HG02943 (cell line): Measurements from ENCODE around the gene GSG1L.

Source experiments
- ATAC-seq: cut with Tn5 transposase; IDR thresholded peaks from one replicate; pipeline ENCODE4 v1.9.1; 2021; ENCODE audit warnings: mild to moderate bottlenecking, low read depth, moderate library complexity; ENCODE audit not compliant: unreplicated experiment

Gene GSG1L

DNA sequence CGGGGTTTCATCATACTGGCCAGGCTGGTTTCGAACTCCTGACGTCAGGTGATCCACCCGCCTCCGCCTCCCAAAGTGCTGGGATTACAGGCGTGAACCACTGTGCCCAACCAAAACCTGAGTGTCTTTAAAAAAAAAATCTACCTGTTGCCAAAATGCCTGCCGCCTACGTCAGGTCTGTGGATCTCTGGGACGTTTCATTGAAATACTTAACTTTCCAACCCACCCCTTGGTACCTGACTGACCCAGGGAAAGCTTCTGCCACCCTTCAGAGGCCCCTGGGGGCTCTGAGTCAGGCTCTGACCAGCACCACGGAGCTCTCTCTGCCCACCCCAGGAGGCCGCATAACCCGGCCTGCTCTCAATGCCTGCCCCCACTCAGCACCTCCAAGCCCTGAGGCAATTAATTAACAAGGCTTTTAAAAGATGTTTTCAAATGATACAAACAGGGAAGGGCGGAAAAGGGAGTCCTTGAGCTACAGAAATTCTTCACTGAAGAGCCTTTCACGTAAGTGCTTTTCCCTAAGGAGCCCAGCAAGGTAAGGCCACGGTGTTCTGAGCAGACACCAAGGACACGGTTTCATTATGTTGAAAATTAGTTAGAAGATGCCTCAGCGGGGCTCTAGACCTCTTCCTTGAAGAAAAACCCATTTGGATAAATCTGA lies 29.3 kb upstream of the GSG1L start:
- ATAC-seq = no peak

DNA sequence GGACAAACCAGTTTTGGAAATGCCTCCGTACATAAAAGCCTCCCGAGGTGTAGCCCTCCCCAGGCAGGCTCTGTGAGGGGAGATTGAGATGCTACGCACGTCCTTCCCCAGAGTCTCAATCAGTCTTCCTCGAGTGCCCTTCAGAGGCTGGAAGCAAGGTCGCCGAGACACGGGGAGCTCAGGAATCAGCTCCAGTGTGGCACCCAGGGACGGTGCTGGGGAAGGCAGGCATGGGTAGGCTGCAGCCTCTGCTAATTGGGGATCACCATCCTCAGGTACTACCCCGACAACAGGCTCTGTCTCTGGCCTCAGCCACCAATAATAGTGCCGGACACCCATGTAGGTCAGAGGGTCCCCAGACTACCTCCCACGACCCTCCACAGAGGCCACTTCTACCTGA lies 28.1 kb upstream of the GSG1L start:
- no peak for ATAC-seq

DNA sequence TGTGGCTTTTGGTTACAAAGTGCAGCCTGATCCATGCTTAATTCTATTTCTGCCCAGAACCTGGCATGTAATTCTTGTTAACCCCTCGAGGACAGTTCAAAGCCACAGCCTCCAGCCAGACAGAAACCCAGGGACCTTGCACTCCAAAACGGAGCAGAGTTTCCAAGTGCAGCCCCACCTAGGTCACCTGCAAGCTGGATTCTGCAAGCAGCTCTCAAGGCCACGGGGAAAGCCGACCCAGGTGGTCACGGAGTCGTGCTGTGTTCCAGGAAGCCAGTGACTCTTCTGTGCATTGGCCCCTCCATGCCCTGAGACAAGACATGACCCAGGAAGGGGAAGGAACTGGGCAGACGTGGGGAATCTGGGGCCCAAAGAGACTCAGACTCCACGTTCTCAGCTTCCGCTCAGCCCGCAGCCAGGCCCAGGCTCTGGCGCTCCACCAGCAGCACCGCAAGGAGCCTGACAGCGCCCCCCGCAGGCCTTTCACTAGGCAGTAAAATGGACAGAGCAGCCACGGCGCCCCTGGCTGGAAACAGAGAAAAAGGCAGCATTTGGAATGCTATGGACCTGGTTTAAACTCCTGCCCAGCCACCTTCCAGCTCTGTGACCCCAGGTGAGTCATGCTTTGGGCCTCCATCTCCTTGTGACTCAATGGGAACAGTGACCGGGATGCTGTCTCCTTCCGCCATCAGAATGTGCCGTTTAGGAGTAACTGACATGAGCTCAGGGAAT lies 27.3 kb upstream of the GSG1L start:
- no peak for ATAC-seq

- ATAC-seq = no peak
Measured at GRCh38 chr16:28089992-28090365, 26.5 kb upstream of the GSG1L start.

DNA sequence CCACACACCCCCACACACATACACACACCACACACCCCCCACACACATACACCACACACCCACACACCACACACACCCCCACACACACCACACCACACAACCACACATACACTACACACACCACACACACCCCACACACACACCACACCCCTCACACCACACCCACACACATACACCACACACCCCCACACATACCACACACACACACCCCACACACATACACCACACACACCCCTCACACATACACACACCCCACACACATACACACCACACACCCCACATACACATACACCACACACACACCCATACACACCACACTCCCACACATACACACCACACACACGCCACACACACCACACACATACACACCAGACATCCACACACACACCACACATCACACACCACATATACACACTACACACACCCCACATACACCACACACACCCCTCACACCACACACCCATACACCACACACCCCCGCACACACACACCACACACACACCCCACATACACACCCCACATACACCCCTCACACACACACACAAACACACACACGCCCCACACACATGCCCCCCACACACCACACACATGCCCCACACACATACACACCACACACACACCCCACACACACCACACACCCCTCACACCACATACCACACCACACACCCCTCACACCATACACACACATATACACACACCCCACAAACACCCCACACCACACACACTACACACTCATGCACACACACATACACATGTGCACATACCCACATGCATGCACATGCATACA lies 25.9 kb upstream of the GSG1L start:
- ATAC-seq = no peak

GRCh38 chr16:28087675-28088300 lies 24.3 kb upstream of the GSG1L start:
- no peak for ATAC-seq

DNA sequence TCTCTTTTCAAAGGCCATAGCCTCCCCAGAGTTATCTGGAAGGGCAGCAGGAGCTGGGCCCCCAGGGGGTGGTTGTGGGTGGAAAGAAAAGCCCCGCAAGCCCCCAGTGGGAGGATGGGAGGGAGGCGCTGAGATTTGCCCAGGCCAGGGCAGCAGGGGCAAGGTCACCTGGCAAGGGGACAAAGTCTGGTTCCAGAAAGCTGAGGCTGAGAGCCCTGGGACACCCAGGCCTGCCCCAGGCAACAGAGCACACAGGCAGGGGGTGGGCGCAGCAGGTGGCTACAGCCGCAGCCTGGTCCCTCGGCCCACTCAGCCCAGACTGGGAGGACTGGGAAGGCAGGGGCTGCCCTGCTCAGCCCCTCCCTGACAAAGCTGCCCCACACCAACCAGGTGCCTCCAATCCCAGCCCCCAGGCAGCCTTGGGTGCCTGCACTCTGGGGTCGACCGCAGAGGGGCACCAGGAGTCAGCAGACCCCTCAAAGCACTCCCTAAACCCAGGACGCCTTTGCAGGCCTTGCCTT lies 23.7 kb upstream of the GSG1L start:
- no peak for ATAC-seq

- no peak for ATAC-seq
Measured at GRCh38 chr16:28086186-28087139, 22.9 kb upstream of the GSG1L start.

- ATAC-seq = no peak
Measured at GRCh38 chr16:28085389-28086171, 22.1 kb upstream of the GSG1L start.

DNA sequence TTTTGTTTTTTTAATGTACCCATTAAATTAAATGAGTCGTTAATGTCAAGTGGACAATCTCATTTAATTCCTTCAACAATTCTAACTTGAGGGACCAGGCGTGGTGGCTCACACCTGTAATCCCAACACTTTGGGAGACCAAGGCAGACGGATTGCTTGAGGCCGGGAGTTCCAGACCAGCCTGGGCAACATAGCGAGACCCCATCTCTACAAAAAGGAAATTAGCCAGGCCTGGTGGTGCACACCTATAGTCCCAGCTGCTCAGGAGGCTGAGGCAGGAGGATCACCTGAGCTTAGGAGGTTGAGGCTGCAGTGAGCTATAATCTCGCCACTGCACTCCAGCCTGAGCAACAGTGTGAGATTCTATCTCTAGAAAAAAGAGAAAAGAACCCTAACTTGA lies 20.7 kb upstream of the GSG1L start:
- no peak for ATAC-seq

DNA sequence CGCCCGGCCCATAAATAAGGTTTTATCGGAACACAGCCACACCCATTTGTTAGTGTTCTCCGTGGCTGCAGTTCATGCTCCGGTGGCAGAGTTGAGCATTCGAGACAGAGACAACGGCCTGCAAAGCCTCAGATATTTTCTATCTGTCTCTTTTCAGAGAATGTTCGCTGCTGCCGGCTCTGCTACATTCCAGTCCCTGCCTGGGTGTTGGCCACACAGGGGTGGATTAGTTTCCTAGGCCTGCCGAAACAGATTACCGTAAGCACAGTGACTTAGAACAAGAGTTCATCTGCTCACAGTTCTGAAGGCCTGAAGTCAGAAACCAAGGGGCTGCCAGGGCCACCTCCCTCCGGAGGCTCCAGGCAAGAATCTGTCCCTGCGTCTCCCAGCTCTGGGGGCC lies 19.1 kb upstream of the GSG1L start:
- ATAC-seq = no peak

DNA sequence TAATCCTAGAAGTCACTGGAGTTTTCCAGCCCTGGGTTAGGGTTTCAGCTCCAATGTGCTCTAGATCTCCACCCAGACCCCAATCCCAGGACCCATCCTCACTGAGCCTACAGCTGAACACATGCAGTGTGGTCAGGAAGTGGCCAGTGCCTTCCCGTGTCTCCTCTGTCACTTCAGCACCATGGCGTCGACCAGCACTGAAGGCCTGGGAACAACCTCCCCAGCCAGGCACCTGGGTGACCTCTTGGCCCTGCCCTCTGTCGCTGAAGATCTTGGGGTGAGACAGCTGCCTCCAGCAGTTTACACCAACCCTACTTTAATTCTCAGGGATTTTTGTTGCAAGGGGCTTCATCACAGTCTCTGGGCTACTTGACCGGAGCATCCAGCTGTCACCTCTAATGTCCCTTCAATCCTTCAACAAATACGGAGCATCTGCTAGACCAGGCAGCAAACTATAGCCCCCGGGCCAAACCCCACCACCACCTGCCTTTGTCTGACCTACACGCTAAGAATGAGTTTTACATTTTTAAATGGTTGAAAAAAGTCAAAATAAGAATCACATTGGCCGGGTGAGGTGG lies 18.0 kb upstream of the GSG1L start:
- ATAC-seq = no peak

- no peak for ATAC-seq
Measured at GRCh38 chr16:28078261-28078660, 14.7 kb upstream of the GSG1L start.

- ATAC-seq = no peak
Measured at GRCh38 chr16:28073836-28074235, 10.3 kb upstream of the GSG1L start.

GRCh38 chr16:28072087-28072486 lies 8.6 kb upstream of the GSG1L start:
- no peak for ATAC-seq

- no peak for ATAC-seq
Measured at GRCh38 chr16:28069971-28070794, 6.7 kb upstream of the GSG1L start.

DNA sequence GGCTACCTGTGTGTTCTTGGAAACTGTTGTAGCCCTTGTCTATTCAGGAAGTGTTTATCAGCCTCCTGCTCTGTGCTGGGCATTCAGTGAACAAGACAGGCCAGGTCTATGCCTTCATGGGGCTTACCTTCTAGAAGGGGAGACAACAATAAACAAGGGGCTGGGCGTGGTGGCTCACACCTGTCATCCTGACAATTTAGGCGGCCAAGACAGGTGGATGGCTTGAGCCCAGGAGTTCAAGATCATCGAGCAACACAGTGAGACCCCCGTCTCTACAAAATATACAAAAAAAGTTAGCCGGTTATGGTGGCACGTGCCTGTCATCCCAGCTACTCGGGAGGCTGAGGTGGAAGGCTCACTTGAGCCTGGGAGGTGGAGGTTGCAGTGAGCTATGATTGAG lies 5.5 kb upstream of the GSG1L start:
- no peak for ATAC-seq
